ENCODE results near the gene CXCL10. TPM values are rescaled to one million over a fixed set of nuclear protein-coding genes. Genes with fewer than 3 reads are reported as not detected.

Gene CXCL10
- total RNA-seq, result not detected
- polyA plus RNA-seq (2013, experiment 1 of 2), result 1.2 TPM
- polyA plus RNA-seq (2013, experiment 2 of 2), result 0.57 TPM
- total RNA-seq, result 0 to 216 (median 2.4) reads per million in 172 experiments

DNA sequence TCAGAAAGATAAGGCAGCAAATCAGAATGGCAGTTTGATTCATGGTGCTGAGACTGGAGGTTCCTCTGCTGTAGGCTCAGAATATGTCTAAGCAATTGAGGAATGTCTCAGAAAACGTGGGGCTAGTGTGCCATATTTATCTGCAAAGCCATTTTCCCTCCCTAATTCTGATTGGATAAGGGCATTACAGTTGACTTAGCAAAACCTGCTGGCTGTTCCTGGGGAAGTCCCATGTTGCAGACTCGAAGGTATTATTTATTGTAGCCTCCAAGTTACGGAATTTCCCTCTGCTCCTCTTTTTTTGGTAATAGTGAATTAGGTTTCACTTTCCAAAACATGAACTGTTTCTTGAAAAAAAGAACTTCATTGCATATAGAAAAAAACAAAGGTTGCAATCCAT, at the start of gene CXCL10:
Gene CXCL10, minus strand, starts transcription at position 109 of the 400 bp plus-strand sequence. Its CDS starts 66 bp downstream, at position 43.
- Histone ChIP-seq H3K27me3 (ENCODE audit: control insufficient read depth in 1 of 2, insufficient read depth in 2 of 2, low read length in 2 of 2) (no peaks in the 10 kb centered on the region), H3K27ac (ENCODE audit: low read depth in 1 of 2, low read length in 2 of 2) (no peak within 1 kb of the TSS), H3K9me3 (ENCODE audit: control insufficient read depth in 1 of 2, insufficient read depth in 1 of 2, low read length in 2 of 2) (no peaks in the 10 kb centered on the region), H3K36me3 (ENCODE audit: insufficient read depth, low read length) (no peaks in the 10 kb centered on the region), H3K4me1 (ENCODE audit: insufficient read depth, low read length) (peaks cover 9% of the 10 kb centered on the region), H3K4me3 (ENCODE audit: low read length) (no peak within 1 kb of the TSS)
- H3K9me3 Mint-ChIP-seq, result no peaks in the 10 kb centered on the region
- H3K27me3 Mint-ChIP-seq, result no peaks in the 10 kb centered on the region
- ChIA-PET CTCF (no interaction called here), POLR2A (interaction anchor here (1.0 kb wide), 1 partner anchor 64 kb away, joined by 3 read pairs; no protein-coding TSS in a partner anchor)
- no peaks in the 10 kb centered on the region for H3K36me3 Mint-ChIP-seq (ENCODE audit: low read depth)
- H3K27ac Mint-ChIP-seq, result no peak within 1 kb of the TSS
- ATAC-seq (ENCODE audit: poor library complexity) (no peak), DNase-seq (peak in 3 of 14 experiments; percentile 25 to 69 (median 65))
- H3K4me3 Mint-ChIP-seq, result peak within 1 kb of the TSS; percentile 4
- TF ChIP-seq, protein P1, sequence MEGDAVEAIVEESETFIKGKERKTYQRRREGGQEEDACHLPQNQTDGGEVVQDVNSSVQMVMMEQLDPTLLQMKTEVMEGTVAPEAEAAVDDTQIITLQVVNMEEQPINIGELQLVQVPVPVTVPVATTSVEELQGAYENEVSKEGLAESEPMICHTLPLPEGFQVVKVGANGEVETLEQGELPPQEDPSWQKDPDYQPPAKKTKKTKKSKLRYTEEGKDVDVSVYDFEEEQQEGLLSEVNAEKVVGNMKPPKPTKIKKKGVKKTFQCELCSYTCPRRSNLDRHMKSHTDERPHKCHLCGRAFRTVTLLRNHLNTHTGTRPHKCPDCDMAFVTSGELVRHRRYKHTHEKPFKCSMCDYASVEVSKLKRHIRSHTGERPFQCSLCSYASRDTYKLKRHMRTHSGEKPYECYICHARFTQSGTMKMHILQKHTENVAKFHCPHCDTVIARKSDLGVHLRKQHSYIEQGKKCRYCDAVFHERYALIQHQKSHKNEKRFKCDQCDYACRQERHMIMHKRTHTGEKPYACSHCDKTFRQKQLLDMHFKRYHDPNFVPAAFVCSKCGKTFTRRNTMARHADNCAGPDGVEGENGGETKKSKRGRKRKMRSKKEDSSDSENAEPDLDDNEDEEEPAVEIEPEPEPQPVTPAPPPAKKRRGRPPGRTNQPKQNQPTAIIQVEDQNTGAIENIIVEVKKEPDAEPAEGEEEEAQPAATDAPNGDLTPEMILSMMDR (IDR thresholded peaks at IDR 0.05), result no peak
- intact Hi-C loops (cut with DNase I, micrococcal nuclease), result no loop called here
- peaks cover 16% of the 10 kb centered on the region for H3K4me1 Mint-ChIP-seq (ENCODE audit: low read depth)

DNA sequence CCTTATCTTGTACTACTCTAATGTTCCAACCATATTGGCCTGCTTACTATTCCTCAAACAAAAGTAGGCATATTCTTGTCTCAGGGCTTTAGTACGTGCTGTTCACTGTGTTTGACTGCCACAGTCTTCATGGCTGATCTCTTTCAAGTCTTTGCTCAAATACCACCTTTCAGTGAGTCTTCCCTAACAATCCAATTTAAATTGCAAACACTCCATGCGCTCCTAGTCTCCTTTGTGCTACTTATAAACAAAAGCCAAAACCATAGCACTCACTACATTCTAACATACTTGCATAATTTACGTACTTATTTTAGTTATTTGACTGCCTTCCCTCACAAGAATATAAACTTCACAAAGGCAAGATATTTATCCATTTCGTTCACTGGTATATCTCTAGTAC, 49.5 kb upstream of the CXCL10 start:
- no peaks in the 10 kb centered on the region for H3K9me3 Mint-ChIP-seq
- intact Hi-C loops (cut with DNase I, micrococcal nuclease), result no loop called here
- H3K4me3 ChIP-seq (ENCODE audit: low read length), result no peak overlapping the region
- no peaks in the 10 kb centered on the region for H3K36me3 ChIP-seq (ENCODE audit: insufficient read depth, low read length)
- no peaks in the 10 kb centered on the region for H3K4me1 ChIP-seq (ENCODE audit: insufficient read depth, low read length)
- ChIA-PET POLR2A (no interaction called here), CTCF (no interaction called here)
- no peak overlapping the region for H3K4me3 Mint-ChIP-seq
- H3K27me3 Mint-ChIP-seq, result no peaks in the 10 kb centered on the region
- H3K9me3 ChIP-seq (ENCODE audit: control insufficient read depth in 1 of 2, insufficient read depth in 1 of 2, low read length in 2 of 2), result no peaks in the 10 kb centered on the region
- DNase-seq, result no peak
- H3K4me1 Mint-ChIP-seq (ENCODE audit: low read depth), result no peaks in the 10 kb centered on the region
- H3K27me3 ChIP-seq (ENCODE audit: control insufficient read depth in 1 of 2, insufficient read depth in 2 of 2, low read length in 2 of 2), result no peaks in the 10 kb centered on the region
- no peak overlapping the region for H3K27ac ChIP-seq (ENCODE audit: low read depth in 1 of 2, low read length in 2 of 2)
- no peaks in the 10 kb centered on the region for H3K36me3 Mint-ChIP-seq (ENCODE audit: low read depth)
- no peak for ATAC-seq (ENCODE audit: poor library complexity)
- H3K27ac Mint-ChIP-seq, result no peak overlapping the region
- TF ChIP-seq, protein P1 (IDR thresholded peaks at IDR 0.05), result no peak

GRCh38 chr4:76067652-76068286, 44.5 kb upstream of the CXCL10 start:
- Mint-ChIP-seq H3K4me1 (ENCODE audit: low read depth) (no peaks in the 10 kb centered on the region), H3K27ac (no peak overlapping the region), H3K36me3 (ENCODE audit: low read depth) (no peaks in the 10 kb centered on the region), H3K4me3 (no peak overlapping the region), H3K27me3 (no peaks in the 10 kb centered on the region), H3K9me3 (no peaks in the 10 kb centered on the region)
- Histone ChIP-seq H3K27ac (ENCODE audit: low read depth in 1 of 2, low read length in 2 of 2) (no peak overlapping the region), H3K27me3 (ENCODE audit: control insufficient read depth in 1 of 2, insufficient read depth in 2 of 2, low read length in 2 of 2) (no peaks in the 10 kb centered on the region), H3K4me1 (ENCODE audit: insufficient read depth, low read length) (no peaks in the 10 kb centered on the region), H3K4me3 (ENCODE audit: low read length) (no peak overlapping the region), H3K9me3 (ENCODE audit: control insufficient read depth in 1 of 2, insufficient read depth in 1 of 2, low read length in 2 of 2) (no peaks in the 10 kb centered on the region), H3K36me3 (ENCODE audit: insufficient read depth, low read length) (no peaks in the 10 kb centered on the region)
- ChIA-PET CTCF (no interaction called here), POLR2A (no interaction called here)
- peak; percentile 44 to 82 (median 60) for DNase-seq
- ATAC-seq (ENCODE audit: poor library complexity), result peak; percentile 80
- TF ChIP-seq, protein P1 (IDR thresholded peaks at IDR 0.05), result peak; percentile 90
- intact Hi-C loops (cut with DNase I, micrococcal nuclease), result loop anchor here (1.0 to 5.0 kb wide), 5 partner anchors 72 to 171 kb away; no protein-coding TSS in a partner anchor
